ENCODE results near the gene MISFA.
"Not testable (repeated sequence)": the region's sequence is repeated elsewhere in the genome, so short reads cannot be mapped to it uniquely, and the experiment has no call there.

Gene MISFA

GRCh38 chr11:18599739-18600230 lies at the start of gene MISFA:
Gene MISFA, plus strand, starts transcription at chr11:18599789. Its CDS starts 140 bp downstream, at chr11:18599929.
- no peak for DNase-seq

GRCh38 chr11:18563090-18563730 lies 36.4 kb upstream of the MISFA start:
- no peak for DNase-seq

- no peak for DNase-seq
Observed at GRCh38 chr11:18564149-18564548, 35.4 kb upstream of the MISFA start.

- DNase-seq: no peak
Observed at GRCh38 chr11:18566406-18566805, 33.2 kb upstream of the MISFA start.

DNA sequence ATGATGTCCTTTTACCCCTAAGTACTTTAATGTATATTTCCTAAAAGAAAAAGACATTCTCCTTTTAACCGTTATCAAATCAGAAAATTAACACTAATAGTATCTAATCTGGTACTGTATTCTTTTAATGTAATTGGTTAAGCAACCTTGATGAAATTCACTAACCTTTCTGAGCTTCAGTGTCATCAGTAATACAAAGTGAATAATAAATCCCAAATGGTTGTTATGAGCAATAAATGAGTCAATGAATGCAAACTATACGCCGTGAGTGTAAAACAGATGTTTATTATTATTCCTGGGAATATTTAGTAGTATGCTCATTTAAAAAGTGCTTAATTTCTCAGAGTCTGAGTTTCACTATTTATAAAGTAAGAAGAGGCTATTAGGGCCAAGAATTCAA lies 32.5 kb upstream of the MISFA start:
- no peak for DNase-seq

DNA sequence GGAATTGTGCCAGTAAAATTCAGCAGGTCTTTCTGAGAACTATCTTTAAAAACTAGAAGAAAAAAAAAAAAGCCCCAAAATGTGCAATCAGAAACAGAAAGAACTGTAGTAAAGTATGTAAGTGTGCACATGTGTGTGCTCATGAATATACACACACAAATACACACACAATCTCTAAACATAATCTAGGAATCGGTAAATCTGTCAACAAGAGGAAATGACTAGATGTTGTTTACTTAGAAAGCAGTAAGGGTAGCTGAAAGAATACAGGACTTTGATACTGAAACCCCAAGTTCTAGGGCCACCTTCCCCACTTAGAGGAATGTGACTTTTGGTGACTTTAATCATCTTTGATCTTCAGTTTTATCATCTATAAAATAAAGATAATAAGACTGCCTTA lies 24.2 kb upstream of the MISFA start:
- no peak for DNase-seq

DNA sequence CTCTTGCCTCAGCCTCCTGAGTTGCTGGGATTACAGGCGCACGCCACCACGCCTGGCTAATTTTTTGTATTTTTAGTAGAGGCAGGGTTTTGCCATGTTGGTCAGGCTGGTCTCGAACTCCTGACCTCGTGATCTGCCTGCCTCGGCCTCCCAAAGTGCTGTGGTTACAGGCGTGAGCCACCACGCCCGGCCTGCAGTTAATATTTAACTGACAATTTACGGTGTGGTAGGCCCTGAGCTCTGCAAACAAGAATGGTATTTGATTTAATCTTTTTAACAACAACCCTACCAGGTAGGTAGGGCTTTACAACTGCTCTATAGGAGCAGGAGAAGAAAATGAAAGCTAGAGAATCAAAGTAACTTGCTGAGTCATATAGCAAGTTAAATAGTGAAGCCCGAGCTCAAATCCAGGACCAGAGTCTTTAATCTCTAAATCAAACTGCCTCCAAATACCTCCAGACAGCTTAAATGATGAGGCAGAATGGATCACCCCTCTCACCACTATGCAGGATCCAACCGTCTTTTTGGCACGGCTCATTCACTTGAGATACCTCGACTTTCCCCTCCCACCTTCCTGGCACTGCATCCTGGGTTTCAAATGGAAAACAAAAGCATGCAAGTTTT lies 20.5 kb upstream of the MISFA start:
- no peak for DNase-seq

GRCh38 chr11:18580113-18580766 lies 19.3 kb upstream of the MISFA start:
- no peak for DNase-seq

GRCh38 chr11:18581825-18582224 lies 17.8 kb upstream of the MISFA start:
- DNase-seq: no peak

GRCh38 chr11:18588297-18589252 lies 11.0 kb upstream of the MISFA start, which contains the start of gene UEVLD:
Gene UEVLD, minus strand, starts transcription at chr11:18588734. Its CDS starts 80 bp downstream, at chr11:18588654.
- DNase-seq: peak; percentile 44

DNA sequence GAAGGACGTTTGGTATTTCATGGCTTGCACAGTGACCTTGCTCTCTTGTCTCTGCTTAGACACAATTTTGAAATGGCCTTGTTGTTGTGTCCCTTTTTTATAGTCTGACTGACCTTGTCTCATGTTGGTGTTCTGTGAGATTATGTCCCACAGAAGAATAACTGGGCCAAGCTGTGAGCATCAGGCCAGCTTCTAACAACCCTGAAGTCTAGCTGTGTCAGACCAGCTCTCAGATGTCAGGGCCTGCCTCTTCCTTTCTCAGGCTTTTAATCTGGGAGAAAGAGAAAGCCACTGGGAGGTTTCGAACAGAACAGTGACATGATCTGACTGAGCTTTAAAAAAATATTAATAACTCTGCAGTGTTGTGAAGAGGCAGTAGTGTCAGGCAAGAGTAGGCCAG lies 9.0 kb upstream of the MISFA start:
- no peak for DNase-seq

- DNase-seq: not testable (repeated sequence)
Observed at GRCh38 chr11:18594088-18594487, 5.5 kb upstream of the MISFA start.

GRCh38 chr11:18594999-18595749 lies 4.4 kb upstream of the MISFA start:
- no peak for DNase-seq

DNA sequence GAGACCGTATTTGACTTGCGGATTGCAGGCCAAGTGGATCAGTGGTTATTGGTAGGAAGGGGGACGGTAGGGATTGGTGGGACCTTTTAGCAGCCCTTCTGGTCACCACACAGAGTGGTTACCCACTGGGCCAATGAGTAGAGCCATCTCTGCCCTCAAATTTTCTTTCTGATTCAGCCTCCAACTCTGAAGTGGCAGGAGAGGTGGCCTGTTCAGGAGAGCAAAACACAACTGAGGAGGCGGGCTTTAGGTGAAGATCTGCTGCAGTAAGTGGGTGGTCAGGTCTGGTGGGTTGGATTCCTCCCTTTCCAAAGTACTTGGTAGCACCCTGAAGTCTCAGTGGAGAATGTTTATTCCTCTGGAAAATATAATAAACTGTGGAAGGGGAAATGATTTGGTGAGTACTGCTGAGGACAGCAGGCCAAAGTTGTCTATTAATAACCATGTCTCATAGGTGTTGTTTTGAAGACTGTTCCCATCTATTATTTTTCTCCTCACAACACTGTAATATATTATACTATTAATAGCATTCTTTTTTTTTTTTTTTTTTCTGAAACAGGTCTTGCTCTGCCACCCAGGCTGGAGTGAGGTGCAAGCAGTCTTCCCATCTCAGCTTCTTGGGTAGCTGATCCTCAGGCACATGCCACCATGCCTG lies 1.5 kb downstream of the MISFA start:
- DNase-seq: no peak

- no peak for DNase-seq
Observed at GRCh38 chr11:18608376-18608775, 8.8 kb downstream of the MISFA start.

DNA sequence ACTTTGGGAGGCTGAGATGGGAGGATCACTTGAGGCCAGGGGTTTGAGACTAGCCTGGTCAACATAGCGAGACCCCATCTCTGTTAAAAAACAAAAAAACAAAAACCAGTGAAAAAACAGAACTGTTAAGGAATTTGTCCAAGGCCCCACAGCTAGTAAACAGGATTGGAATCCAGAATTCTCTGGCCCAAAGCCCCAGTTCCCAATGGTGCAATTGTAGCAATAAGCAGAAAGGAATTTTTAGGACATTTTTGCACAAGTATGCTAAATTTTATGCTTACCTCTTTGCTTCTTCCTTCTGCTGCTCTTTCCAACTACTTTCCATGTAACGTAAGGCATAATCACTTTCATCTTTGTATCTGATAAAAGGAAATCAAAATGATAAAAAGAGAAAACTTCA lies 11.6 kb downstream of the MISFA start:
- no peak for DNase-seq

- no peak for DNase-seq
Observed at GRCh38 chr11:18612394-18612793, 12.8 kb downstream of the MISFA start.

DNA sequence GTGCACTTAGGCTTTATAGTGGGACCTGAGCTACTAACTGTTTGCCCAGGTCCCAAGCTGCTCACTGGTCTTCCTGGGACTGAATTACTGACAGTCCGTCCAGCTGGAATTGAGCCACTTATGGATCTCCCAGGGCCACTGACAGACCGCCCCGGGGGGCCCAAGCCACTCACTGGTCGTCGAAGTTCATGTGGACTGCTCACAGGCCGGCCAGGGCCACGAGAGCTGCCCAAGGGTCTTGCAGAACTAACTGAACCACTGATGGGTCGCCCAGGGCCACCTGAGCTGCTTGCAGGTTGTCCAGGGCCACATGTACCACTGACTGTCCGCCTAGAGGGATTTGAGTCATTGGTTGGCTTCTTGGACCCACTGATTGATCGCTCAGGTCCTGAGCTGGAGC lies 15.1 kb downstream of the MISFA start:
- no peak for DNase-seq

GRCh38 chr11:18615628-18616392 lies 16.2 kb downstream of the MISFA start:
- no peak for DNase-seq

GRCh38 chr11:18617688-18618341 lies 18.2 kb downstream of the MISFA start:
- DNase-seq: peak; percentile 31

Measured in activated gamma-delta T cell treated with Interleukin-2 at 50 U/mL for 16 hours (primary cell).